Inferior parietal cortex (tissue), 1 donor: ENCODE data around the gene MAN1C1.

Experiments used
- DNase-seq: peaks from one replicate; pipeline ENCODE4 v3.0.0-alpha.2; 2016; ENCODE audit errors: extremely low spot score

The MAN1C1 gene

DNA sequence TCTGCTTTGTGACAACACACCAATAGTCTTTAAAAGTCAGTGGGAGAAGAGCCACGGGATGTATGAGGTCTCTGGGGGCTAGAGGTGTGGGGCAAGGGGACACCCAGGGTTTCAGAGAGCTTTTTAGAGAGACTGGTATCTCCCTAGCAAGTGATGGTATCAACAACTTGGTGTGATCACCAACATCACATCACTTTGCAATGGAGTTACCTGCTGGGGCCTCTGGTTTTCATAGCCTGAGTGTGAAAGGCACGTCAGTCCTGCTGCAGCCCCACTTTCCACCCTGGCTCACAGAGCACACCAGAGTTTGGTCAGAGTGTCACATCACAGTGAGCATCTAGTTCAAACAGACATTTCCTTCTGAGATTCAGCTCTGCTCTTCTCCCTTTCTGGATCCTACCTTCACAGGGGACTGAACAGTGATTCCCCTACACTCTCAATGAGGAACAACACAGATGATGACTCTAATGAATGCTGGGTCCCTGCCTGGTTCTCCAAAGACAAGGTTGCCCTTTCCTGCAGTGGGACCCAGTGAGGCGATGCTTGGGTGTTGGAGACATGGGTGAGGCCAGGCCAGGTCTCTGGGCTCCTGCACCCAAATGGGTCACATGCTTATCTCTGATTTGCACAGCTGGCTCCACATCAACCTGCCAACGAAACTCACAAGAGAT is 2.0 kb upstream of the MAN1C1 start:
- DNase-seq: no peak

DNA sequence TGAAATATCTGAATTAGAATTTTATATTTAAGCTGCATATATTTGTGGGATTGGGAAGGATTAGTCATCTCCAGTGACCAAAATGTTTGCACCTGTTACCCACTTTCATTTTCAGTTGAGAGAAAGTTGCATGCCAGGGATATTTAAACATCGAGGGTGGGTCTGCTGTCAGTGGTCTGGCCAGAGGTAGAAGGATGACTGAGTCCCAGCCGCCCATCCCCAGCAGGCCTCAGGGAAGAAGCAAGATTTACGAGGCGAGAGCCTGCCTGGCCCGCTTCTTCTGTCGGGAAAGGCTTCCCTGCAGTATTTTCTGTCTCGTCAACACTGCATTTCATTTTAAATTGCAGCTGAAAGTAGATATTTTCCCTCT is 1.4 kb upstream of the MAN1C1 start:
- no peak for DNase-seq

GRCh38 chr1:25615563-25616094 is 962 bp upstream of the MAN1C1 start:
- DNase-seq: peak; percentile 51

- no peak for DNase-seq
Measured at GRCh38 chr1:25616987-25617624, 515 bp downstream of the MAN1C1 start.

- no peak for DNase-seq
Measured at GRCh38 chr1:25617625-25618432, 1.2 kb downstream of the MAN1C1 start.

- DNase-seq: no peak
Measured at GRCh38 chr1:25618433-25618808, 1.8 kb downstream of the MAN1C1 start.

DNA sequence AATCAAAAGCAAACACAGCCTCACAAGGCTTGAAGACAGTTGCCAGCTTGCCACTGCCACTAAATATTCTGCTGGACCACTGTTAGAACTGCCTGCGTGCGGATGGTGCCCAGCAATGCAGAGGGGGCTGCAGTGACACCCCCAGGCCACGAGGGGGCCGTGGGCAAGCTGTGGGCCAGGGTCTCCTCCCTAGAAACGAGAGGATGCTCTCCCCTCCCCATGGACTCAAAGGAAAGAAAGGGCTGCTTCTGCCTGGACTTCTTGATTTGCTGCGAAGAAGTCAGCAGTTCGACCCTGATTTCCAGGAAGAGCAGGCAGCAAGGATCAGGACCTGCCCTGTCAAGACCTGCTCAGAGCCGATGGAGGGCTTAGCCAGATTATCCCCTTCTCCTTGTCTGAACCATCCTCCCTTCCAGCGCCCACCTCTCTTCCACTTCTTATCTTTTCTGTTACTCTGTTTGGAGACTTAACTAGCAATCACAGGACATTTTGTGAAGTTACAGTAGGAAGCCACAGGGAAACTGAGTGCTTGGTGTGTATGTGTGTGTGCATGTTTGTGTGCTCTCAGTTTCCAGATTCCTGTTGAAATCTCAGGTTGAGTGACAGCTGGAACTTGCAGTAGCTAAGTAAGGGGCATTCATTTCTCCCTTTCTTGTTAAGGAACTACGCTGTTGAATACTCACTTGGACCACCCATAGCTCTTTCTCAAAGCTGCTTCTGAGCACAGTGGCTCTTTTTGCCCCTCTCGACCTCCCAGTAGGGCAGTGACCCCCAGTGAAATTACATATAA is 2.7 kb downstream of the MAN1C1 start:
- DNase-seq: peak; percentile 60

DNA sequence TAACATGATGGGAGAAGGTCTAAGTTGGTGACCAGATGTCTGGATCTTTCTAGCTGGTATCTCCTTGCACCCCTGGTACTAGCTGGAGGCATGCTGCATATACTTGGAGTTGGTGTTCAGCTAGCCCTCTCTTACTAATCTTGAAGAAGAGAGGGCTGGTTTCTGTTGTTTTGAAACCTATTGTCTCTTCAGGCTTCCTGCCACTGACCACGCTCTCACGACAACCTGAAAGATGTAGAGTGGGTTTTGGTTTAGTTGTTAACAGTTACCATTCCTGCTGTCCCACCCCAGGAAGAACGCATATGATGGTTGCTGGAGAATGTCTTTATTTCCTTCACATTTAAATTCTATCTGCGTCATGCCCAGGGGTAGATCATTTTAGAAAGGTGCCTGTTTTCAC is 3.6 kb downstream of the MAN1C1 start:
- no peak for DNase-seq

DNA sequence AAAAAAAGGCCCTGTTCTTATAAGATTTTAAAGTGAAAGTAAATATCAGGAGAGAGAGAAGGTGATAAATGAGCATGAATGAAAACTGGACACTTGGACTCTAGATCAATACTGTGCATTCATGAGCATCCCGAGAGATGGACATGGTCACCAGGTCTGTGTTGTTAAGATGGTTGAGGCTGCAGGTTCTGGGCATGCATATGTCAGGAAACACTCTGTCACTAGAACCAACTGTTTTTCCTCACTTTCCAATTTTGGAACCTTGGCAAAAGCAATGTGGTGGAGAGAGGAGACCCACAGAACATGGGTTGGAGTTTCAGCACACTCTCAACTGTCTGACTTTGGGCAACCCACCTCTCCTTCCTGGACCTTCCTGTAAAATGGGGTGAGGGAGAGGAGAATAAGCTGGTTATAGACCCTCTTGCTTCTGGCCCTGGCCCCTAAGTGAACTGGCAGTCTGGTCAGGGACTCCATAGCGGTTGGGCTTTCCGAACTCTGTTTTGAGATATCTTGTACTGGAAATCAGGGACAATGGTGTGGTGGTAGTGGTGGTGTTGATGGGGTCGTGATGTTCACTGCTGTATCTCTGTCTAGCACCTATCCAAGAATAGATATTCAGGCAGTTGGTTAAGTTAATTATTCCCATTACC is 4.2 kb downstream of the MAN1C1 start:
- no peak for DNase-seq

- DNase-seq: no peak
Measured at GRCh38 chr1:25621876-25622275, 5.3 kb downstream of the MAN1C1 start.

- DNase-seq: no peak
Measured at GRCh38 chr1:25622531-25622930, 5.9 kb downstream of the MAN1C1 start.

DNA sequence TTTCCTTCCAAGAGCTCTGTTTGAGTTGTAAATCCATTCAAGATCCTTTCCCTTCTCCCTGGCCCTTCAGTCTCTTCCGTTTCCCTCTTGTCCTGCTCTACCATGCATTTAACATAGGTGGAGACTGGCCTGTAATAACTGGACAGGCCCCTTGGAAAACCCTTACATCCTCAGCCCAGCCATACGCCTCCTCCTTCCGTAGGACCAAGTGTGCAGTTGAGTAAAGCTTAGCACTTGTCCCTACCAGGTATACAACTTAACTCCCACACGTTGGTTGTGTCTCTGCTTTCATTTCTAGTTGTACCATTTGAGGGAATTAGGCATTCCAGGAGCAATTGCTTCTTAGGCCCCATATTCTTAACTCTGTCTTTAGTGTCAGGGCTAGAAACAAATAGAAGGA is 6.4 kb downstream of the MAN1C1 start:
- no peak for DNase-seq

DNA sequence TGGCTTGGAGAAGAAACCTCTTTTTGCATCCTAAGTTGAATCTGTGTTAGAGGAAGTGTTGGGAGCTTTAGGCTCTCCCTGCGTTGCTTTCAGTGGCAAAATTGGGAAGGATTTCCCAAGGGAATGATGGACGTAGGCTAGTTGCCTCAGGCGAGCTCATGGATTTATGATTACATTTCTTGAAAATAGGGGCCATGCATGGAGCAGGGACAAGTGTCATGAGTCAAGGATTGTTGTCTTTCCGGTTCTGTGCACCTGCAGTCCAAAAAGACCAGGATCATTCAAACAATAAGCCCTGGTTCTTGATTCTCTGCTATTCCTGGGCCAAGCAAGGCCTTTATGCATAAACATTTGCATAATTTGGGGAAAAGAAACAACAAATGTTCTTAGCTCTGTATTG is 7.1 kb downstream of the MAN1C1 start:
- DNase-seq: no peak

- no peak for DNase-seq
Measured at GRCh38 chr1:25624156-25624555, 7.6 kb downstream of the MAN1C1 start.

DNA sequence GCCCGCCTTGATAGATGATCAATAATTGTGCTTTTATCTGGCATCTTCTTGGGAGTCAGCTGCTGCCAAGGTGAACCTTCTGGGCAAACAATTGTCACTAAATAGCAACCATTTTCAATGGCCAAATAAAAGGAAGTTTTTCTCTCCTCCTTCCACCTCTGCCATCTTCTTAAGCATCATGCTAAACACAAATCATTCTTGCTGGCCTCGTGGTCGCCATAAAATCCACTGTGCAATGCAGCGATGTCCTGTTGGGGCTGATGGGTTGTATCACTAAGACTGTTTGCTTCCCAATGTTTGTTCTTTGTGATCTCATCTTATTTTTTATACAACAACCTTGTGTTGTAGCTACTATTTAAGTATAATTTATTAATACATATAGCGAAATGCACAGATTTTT is 8.0 kb downstream of the MAN1C1 start:
- DNase-seq: no peak

GRCh38 chr1:25626018-25626417 is 9.4 kb downstream of the MAN1C1 start:
- no peak for DNase-seq

- DNase-seq: no peak
Measured at GRCh38 chr1:25628741-25629421, 12.3 kb downstream of the MAN1C1 start.

DNA sequence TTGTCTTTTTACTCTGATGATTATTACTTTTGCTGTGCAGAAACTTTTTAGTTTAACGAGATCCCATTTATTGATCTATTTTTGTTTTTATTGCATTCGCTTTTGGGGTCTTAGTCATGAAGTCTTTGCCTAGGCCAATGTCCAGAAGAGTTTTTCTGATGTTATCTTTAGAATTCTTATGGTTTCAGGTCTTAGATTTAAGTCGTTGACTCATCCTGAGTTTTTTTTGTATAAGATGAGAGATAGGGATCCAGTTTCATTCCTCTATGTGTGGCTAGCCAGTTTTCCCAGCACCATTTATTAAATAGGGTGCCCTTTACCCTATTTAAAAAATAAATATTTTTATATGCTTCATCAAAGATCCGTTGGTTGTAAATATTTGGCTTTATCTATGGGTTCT is 13.2 kb downstream of the MAN1C1 start:
- no peak for DNase-seq

GRCh38 chr1:25631750-25632485 is 15.3 kb downstream of the MAN1C1 start:
- DNase-seq: no peak

DNA sequence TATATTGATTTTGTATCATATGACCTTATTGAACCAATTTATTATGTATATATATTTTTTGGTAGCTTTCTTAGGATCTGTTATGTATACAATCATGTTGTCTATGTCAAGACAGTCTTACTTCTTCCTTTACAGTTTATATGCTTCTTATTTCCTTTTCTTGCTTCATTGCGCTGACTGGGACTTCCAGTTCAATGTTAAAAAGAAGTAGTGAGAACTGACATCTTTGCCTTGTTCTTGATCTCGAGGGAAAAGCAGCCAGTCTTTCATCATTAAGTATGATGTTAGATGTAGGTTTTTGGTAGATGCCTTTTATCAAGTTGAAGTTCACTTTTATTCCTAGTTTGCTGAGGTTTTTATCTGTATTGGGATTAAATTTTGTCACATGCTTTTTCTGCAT is 17.5 kb downstream of the MAN1C1 start:
- no peak for DNase-seq
